PC-3 (cell line): ENCODE data around the gene DOCK1.

ENCODE experiments used
- CTCF ChIP-seq: fragments of 300-600 bp; sonication (generic); conservative IDR thresholded peaks from 2 replicates; pipeline ENCODE4 v1.5.1; 2017; ENCODE audit warnings: antibody characterized with exemption, low read depth, mild to moderate bottlenecking, low read length
- EZH2 ChIP-seq: fragments of 300-600 bp; sonication (generic); IDR thresholded peaks from one replicate; pipeline ENCODE4 v1.6.1; 2017; ENCODE audit warnings: antibody characterized with exemption, mild to moderate bottlenecking, low read length; ENCODE audit not compliant: unreplicated experiment

GRCh38 chr10:127067542-127068194, 162.4 kb downstream of the DOCK1 start:
- TF ChIP-seq CTCF, result no peak
- TF ChIP-seq EZH2, result no peak
